GM12891 (cell line): ENCODE results near the gene OLFML3.

Experiments
- PAX5 ChIP-seq: IDR thresholded peaks from 2 replicates; pipeline ENCODE4 v1.6.1; 2011; ENCODE audit warnings: low read length, moderate library complexity, mild to moderate bottlenecking; ENCODE audit not compliant: insufficient read depth, severe bottlenecking
- POLR2A ChIP-seq: IDR thresholded peaks from 2 replicates; pipeline ENCODE4 v1.6.1; 2011; ENCODE audit warnings: low read depth, low read length, control low read depth
- POLR2AphosphoS5 ChIP-seq: IDR thresholded peaks from 2 replicates; pipeline ENCODE4 v1.6.1; 2011; ENCODE audit warnings: low read depth, low read length, control low read depth
- TAF1 ChIP-seq: IDR thresholded peaks from 2 replicates; pipeline ENCODE4 v1.6.1; 2011; ENCODE audit warnings: low read depth, low read length, control low read depth

GRCh38 chr1:114011796-114012195 lies 32.5 kb downstream of the OLFML3 start:
- TF ChIP-seq POLR2AphosphoS5 (no peak), TAF1 (no peak), POLR2A (no peak), PAX5 (no peak)
